ENCODE results near the gene INHBA. TPM values are rescaled to one million over a fixed set of nuclear protein-coding genes. Genes with fewer than 3 reads are reported as not detected.
A peak's percentile ranks its signal among the peaks of the same experiment; 100 is the strongest.

INHBA gene
- total and polyA plus RNA-seq, 9 of the 15 experiments (the other 6 are each of a cell fraction or from before 2014, with no cell fraction given), result 0.02 to 0.04 TPM; not detected in 7

DNA sequence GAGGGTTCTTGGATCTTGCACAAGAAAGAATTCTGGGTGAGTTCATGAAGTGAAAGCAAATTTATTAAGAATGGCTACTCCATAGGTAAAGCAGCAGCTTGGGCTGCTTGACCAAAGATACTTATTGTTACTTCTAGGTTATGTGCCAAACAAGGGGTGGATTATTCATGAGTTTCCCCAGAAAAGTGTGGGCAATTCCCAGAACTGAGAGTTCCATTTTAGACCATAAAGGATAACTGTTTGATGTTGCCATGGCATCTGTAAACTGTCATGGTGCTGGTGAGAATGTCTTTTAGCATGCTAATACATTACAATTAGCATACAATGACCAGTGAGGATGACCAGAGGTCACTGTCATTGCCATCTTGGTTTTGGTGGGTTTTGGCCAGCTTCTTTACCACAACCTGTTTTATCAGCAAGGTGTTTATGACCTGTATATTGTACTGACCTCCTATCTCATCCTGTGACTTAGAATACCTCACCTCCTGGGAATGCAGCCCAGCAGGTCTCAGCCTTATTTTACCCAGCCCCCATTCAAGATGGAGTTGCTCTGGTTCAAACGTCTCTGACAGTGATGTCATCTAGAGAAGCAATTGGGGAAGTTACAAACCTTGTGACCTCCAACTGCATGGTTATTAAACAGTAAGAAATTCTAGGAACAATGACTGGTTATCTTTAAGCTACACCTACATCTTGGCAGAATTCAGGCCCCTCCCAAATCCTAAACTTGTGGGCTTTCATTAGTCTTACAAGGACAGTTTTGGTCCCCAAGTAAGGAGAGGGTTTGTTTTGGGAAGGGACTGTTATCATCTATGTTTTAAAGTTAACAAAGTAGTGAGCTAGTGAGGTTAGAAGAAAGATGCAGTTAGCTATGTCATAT lies 48.0 kb upstream of the INHBA start (continued):
- TF ChIP-seq, protein P1, sequence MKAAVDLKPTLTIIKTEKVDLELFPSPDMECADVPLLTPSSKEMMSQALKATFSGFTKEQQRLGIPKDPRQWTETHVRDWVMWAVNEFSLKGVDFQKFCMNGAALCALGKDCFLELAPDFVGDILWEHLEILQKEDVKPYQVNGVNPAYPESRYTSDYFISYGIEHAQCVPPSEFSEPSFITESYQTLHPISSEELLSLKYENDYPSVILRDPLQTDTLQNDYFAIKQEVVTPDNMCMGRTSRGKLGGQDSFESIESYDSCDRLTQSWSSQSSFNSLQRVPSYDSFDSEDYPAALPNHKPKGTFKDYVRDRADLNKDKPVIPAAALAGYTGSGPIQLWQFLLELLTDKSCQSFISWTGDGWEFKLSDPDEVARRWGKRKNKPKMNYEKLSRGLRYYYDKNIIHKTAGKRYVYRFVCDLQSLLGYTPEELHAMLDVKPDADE (conservative IDR thresholded peaks at IDR 0.05; ENCODE audit: control insufficient read depth, low read depth, low read length), result no peak
- TF ChIP-seq, protein P2, sequence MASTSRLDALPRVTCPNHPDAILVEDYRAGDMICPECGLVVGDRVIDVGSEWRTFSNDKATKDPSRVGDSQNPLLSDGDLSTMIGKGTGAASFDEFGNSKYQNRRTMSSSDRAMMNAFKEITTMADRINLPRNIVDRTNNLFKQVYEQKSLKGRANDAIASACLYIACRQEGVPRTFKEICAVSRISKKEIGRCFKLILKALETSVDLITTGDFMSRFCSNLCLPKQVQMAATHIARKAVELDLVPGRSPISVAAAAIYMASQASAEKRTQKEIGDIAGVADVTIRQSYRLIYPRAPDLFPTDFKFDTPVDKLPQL (IDR thresholded peaks at IDR 0.05; ENCODE audit: extremely low read depth, insufficient read length), result no peak
- no peak for TF ChIP-seq ZBTB7A (IDR thresholded peaks at IDR 0.05; ENCODE audit: borderline replicate concordance, control insufficient read depth, low read depth, low read length)
- TF ChIP-seq ZNF561 (CRISPR knock-in tag; conservative IDR thresholded peaks at IDR 0.05), result no peak
- TF ChIP-seq BCL6 (CRISPR knock-in tag; IDR thresholded peaks at IDR 0.05), result peak; percentile 65; the same call in 1 of the 2 replicates
- no peak for TF ChIP-seq HMG20B (CRISPR knock-in tag; IDR thresholded peaks at IDR 0.05)
- no peak for TF ChIP-seq ZNF121 (CRISPR knock-in tag; conservative IDR thresholded peaks at IDR 0.05)
- TF ChIP-seq ZFX (CRISPR knock-in tag; IDR thresholded peaks at IDR 0.05), result no peak
- no peak for TF ChIP-seq ZZZ3 (IDR thresholded peaks at IDR 0.05)
- TF ChIP-seq, protein P3, sequence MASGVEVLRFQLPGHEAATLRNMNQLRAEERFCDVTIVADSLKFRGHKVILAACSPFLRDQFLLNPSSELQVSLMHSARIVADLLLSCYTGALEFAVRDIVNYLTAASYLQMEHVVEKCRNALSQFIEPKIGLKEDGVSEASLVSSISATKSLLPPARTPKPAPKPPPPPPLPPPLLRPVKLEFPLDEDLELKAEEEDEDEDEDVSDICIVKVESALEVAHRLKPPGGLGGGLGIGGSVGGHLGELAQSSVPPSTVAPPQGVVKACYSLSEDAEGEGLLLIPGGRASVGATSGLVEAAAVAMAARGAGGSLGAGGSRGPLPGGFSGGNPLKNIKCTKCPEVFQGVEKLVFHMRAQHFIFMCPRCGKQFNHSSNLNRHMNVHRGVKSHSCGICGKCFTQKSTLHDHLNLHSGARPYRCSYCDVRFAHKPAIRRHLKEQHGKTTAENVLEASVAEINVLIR (CRISPR knock-in tag; IDR thresholded peaks at IDR 0.05), result peak; percentile 66; the same call in 1 of the 2 replicates
- no peak for TF ChIP-seq HNRNPH1 (optimal IDR thresholded peaks at IDR 0.05; ENCODE audit: low read depth, low read length)
- no peak for TF ChIP-seq NRF1 (conservative IDR thresholded peaks at IDR 0.05 in 1 of 2, IDR thresholded peaks at IDR 0.05 in 1 of 2)
- TF ChIP-seq PCBP1 (IDR thresholded peaks at IDR 0.05; ENCODE audit: low read depth, low read length, poor library complexity, severe bottlenecking), result no peak
- TF ChIP-seq, protein P4, sequence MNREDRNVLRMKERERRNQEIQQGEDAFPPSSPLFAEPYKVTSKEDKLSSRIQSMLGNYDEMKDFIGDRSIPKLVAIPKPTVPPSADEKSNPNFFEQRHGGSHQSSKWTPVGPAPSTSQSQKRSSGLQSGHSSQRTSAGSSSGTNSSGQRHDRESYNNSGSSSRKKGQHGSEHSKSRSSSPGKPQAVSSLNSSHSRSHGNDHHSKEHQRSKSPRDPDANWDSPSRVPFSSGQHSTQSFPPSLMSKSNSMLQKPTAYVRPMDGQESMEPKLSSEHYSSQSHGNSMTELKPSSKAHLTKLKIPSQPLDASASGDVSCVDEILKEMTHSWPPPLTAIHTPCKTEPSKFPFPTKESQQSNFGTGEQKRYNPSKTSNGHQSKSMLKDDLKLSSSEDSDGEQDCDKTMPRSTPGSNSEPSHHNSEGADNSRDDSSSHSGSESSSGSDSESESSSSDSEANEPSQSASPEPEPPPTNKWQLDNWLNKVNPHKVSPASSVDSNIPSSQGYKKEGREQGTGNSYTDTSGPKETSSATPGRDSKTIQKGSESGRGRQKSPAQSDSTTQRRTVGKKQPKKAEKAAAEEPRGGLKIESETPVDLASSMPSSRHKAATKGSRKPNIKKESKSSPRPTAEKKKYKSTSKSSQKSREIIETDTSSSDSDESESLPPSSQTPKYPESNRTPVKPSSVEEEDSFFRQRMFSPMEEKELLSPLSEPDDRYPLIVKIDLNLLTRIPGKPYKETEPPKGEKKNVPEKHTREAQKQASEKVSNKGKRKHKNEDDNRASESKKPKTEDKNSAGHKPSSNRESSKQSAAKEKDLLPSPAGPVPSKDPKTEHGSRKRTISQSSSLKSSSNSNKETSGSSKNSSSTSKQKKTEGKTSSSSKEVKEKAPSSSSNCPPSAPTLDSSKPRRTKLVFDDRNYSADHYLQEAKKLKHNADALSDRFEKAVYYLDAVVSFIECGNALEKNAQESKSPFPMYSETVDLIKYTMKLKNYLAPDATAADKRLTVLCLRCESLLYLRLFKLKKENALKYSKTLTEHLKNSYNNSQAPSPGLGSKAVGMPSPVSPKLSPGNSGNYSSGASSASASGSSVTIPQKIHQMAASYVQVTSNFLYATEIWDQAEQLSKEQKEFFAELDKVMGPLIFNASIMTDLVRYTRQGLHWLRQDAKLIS (CRISPR knock-in tag; IDR thresholded peaks at IDR 0.05), result no peak
- no peak for TF ChIP-seq CXXC5 (CRISPR knock-in tag; IDR thresholded peaks at IDR 0.05)
- TF ChIP-seq SREBF2 (CRISPR knock-in tag; IDR thresholded peaks at IDR 0.05), result no peak
